ENCODE data around the gene NMNAT2.

GRCh38 chr1:183214021-183214970 is 203.9 kb downstream of the NMNAT2 start:
- TF ChIP-seq, protein P1, sequence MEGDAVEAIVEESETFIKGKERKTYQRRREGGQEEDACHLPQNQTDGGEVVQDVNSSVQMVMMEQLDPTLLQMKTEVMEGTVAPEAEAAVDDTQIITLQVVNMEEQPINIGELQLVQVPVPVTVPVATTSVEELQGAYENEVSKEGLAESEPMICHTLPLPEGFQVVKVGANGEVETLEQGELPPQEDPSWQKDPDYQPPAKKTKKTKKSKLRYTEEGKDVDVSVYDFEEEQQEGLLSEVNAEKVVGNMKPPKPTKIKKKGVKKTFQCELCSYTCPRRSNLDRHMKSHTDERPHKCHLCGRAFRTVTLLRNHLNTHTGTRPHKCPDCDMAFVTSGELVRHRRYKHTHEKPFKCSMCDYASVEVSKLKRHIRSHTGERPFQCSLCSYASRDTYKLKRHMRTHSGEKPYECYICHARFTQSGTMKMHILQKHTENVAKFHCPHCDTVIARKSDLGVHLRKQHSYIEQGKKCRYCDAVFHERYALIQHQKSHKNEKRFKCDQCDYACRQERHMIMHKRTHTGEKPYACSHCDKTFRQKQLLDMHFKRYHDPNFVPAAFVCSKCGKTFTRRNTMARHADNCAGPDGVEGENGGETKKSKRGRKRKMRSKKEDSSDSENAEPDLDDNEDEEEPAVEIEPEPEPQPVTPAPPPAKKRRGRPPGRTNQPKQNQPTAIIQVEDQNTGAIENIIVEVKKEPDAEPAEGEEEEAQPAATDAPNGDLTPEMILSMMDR (IDR thresholded peaks at IDR 0.05) = no peak
- TF ChIP-seq POLR2A (IDR thresholded peaks at IDR 0.05) (no peak), POLR2AphosphoS5 (IDR thresholded peaks at IDR 0.05; ENCODE audit: insufficient read depth in 1 of 2, low read depth in 1 of 2) (no peak)
